Measurements from ENCODE around the gene GPR160. TPM values are rescaled to one million over a fixed set of nuclear protein-coding genes. Genes with fewer than 3 reads are reported as not detected.
A peak's percentile ranks its signal among the peaks of the same experiment; 100 is the strongest.

Gene GPR160
- total and polyA plus RNA-seq, 2 experiments from 2014 or later: 39.4 to 55.7 TPM

- no peak for TF ChIP-seq CTCF (conservative IDR thresholded peaks at IDR 0.05; ENCODE audit: low read depth in 2 of 2)
- TF ChIP-seq REST (IDR thresholded peaks at IDR 0.05; ENCODE audit: unreplicated experiment): no peak
- TF ChIP-seq POLR2AphosphoS5 (IDR thresholded peaks at IDR 0.05; ENCODE audit: low read depth): no peak
- no peak for TF ChIP-seq EZH2phosphoT487 (IDR thresholded peaks at IDR 0.05; ENCODE audit: unreplicated experiment)
Observed at GRCh38 chr3:170102431-170102830, 64.6 kb downstream of the GPR160 start (continued).

GRCh38 chr3:170107941-170108340 lies 70.1 kb downstream of the GPR160 start:
- Histone ChIP-seq H3K9me2 (ENCODE audit: insufficient read depth) (no peaks in the 10 kb centered on the region), H3F3A (replicated peaks; ENCODE audit: low read depth) (no peaks in the 10 kb centered on the region), H3K4me3 (no peak overlapping the region), H3K79me2 (replicated peaks; ENCODE audit: insufficient read depth) (no peaks in the 10 kb centered on the region; the same call in 1 of the 2 replicates), H2AFZ (no peak overlapping the region), H3K4me2 (no peak overlapping the region), H3K36me3 (ENCODE audit: insufficient read depth) (no peaks in the 10 kb centered on the region), H4K20me1 (replicated peaks; ENCODE audit: insufficient read depth) (no peaks in the 10 kb centered on the region), H3K4me1 (ENCODE audit: insufficient read depth) (no peaks in the 10 kb centered on the region), H3K27ac (ENCODE audit: low read depth) (peak overlapping the region; percentile 2; the same call in 1 of the 2 replicates), H3K27me3 (ENCODE audit: insufficient read depth) (no peaks in the 10 kb centered on the region)
- H3K4me3 Mint-ChIP-seq: no peak overlapping the region
- H3K27ac Mint-ChIP-seq: 0 out of 2 replicates have a peak overlapping the region, but pooled peaks have one; percentile 68
- H3K9me3 Mint-ChIP-seq: no peaks in the 10 kb centered on the region
- peaks cover 18% of the 10 kb centered on the region for H3K4me1 Mint-ChIP-seq
- DNase-seq (ENCODE audit: low spot score) (no peak), ATAC-seq (no peak)
- peaks cover 8% of the 10 kb centered on the region for H3K27me3 Mint-ChIP-seq (ENCODE audit: insufficient read depth, low read depth, poor library complexity)
- H3K36me3 Mint-ChIP-seq (ENCODE audit: low read depth): peaks cover 8% of the 10 kb centered on the region; the same call in 2 of the 3 replicates
- no peak for TF ChIP-seq CREB1 (CRISPR knock-in tag; IDR thresholded peaks at IDR 0.05; ENCODE audit: low read depth)
- TF ChIP-seq ZNF114 (CRISPR knock-in tag; IDR thresholded peaks at IDR 0.05): no peak
- TF ChIP-seq POLR2AphosphoS5 (IDR thresholded peaks at IDR 0.05; ENCODE audit: low read depth): no peak
- TF ChIP-seq JUNB (IDR thresholded peaks at IDR 0.05; ENCODE audit: unreplicated experiment): no peak
- no peak for TF ChIP-seq STAT1 (IDR thresholded peaks at IDR 0.05; ENCODE audit: unreplicated experiment)
- TF ChIP-seq ETS1 (IDR thresholded peaks at IDR 0.05): no peak
- TF ChIP-seq CTCF (conservative IDR thresholded peaks at IDR 0.05; ENCODE audit: low read depth in 2 of 2): no peak
- TF ChIP-seq ZNF462 (CRISPR knock-in tag; IDR thresholded peaks at IDR 0.05): no peak

Data from GM23338 (cell line).